HG03196 (cell line): ENCODE measurements around the gene NFIX.
"Not testable (repeated sequence)": the region's sequence is repeated elsewhere in the genome, so short reads cannot be mapped to it uniquely, and the experiment has no call there.

ENCODE experiments used
- ATAC-seq: cut with Tn5 transposase; IDR thresholded peaks from one replicate; pipeline ENCODE4 v1.9.1; 2021; ENCODE audit not compliant: unreplicated experiment

NFIX gene

GRCh38 chr19:12994701-12995595 lies at the start of gene NFIX:
Gene NFIX (plus strand): TSS chr19:12995475. CDS start chr19:12995838, 363 bp downstream.
- ATAC-seq = no peak

- ATAC-seq = peak; percentile 75
These were observed 49.7 kb upstream of the NFIX start, which contains the start of gene RAD23A for GRCh38 chr19:12945479-12946091. Gene RAD23A (plus strand): TSS chr19:12945862. CDS start chr19:12945949, 87 bp downstream.

GRCh38 chr19:12946092-12946721 lies 49.1 kb upstream of the NFIX start:
- peak; percentile 28 for ATAC-seq

GRCh38 chr19:12946731-12947496 lies 48.4 kb upstream of the NFIX start:
- no peak for ATAC-seq

GRCh38 chr19:12947702-12948611 lies 47.3 kb upstream of the NFIX start:
- no peak for ATAC-seq

GRCh38 chr19:12948612-12949362 lies 46.5 kb upstream of the NFIX start:
- no peak for ATAC-seq

- no peak for ATAC-seq
These were observed 45.7 kb upstream of the NFIX start for GRCh38 chr19:12949363-12950283.

- ATAC-seq = not testable (repeated sequence)
These were observed 43.2 kb upstream of the NFIX start for GRCh38 chr19:12952050-12952449.

- ATAC-seq = no peak
These were observed 42.7 kb upstream of the NFIX start for GRCh38 chr19:12952488-12953137.

GRCh38 chr19:12953138-12953798 lies 42.0 kb upstream of the NFIX start:
- ATAC-seq = no peak

GRCh38 chr19:12953799-12954611 lies 41.3 kb upstream of the NFIX start:
- ATAC-seq = no peak

- ATAC-seq = no peak
These were observed 40.7 kb upstream of the NFIX start for GRCh38 chr19:12954612-12954962.

GRCh38 chr19:12955575-12955974 lies 39.7 kb upstream of the NFIX start:
- not testable (repeated sequence) for ATAC-seq

- no peak for ATAC-seq
These were observed 39.3 kb upstream of the NFIX start for GRCh38 chr19:12955996-12956395.

GRCh38 chr19:12956446-12957388 lies 38.6 kb upstream of the NFIX start, which contains the start of gene GADD45GIP1:
Gene GADD45GIP1 (minus strand): TSS chr19:12957223. CDS start chr19:12957212, 11 bp downstream.
- peak; percentile 74 for ATAC-seq
